GM12801 (cell line): ENCODE measurements around the gene CACNG5.

Experiments used
- TF ChIP-seq, protein P1 (sequence below): IDR thresholded peaks from one replicate; pipeline ENCODE4 v1.5.1; 2011; ENCODE audit warnings: control low read depth; ENCODE audit not compliant: insufficient read length; ENCODE audit errors: extremely low read depth

CACNG5 gene

DNA sequence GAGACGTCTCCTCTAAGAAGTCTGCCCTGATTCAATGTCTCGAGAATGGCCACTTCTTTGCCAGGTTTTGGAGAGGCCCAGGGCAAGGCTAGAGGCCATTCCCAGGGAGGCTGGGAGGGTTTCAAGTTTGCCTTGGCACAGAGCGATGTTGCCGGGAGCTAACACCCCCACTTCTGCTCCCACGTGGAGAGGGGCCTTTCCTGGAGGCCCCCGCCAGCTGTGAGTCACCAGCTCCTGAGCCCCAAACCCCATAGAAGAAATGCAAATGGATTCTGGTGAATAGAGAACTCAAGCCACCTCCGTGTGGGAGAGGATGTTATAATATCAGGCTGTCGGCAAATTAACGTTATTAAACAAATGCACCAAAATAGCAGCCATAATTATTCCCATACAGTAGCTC is 62.2 kb downstream of the CACNG5 start:
- TF ChIP-seq, protein P1, sequence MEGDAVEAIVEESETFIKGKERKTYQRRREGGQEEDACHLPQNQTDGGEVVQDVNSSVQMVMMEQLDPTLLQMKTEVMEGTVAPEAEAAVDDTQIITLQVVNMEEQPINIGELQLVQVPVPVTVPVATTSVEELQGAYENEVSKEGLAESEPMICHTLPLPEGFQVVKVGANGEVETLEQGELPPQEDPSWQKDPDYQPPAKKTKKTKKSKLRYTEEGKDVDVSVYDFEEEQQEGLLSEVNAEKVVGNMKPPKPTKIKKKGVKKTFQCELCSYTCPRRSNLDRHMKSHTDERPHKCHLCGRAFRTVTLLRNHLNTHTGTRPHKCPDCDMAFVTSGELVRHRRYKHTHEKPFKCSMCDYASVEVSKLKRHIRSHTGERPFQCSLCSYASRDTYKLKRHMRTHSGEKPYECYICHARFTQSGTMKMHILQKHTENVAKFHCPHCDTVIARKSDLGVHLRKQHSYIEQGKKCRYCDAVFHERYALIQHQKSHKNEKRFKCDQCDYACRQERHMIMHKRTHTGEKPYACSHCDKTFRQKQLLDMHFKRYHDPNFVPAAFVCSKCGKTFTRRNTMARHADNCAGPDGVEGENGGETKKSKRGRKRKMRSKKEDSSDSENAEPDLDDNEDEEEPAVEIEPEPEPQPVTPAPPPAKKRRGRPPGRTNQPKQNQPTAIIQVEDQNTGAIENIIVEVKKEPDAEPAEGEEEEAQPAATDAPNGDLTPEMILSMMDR: no peak

DNA sequence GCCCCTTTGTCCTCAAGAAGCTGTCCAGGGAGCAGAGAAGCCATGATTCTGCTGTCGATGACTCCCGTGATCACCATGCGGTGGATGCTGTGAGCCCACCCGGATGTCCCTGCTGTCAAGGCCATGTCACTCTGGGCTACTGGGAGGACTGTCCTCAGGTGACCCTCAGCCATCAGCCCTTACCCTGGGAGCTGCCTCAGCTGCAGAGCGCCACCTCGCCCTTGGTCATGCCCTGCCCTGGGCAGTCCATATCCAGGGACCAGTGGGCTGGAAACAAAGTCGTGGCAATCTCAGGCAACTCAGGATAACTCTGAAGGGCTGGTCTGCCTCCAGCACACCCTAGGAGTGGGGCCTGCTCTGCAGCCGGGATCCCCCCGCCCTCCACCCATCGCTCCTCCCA is 63.6 kb downstream of the CACNG5 start:
- TF ChIP-seq, protein P1: no peak

DNA sequence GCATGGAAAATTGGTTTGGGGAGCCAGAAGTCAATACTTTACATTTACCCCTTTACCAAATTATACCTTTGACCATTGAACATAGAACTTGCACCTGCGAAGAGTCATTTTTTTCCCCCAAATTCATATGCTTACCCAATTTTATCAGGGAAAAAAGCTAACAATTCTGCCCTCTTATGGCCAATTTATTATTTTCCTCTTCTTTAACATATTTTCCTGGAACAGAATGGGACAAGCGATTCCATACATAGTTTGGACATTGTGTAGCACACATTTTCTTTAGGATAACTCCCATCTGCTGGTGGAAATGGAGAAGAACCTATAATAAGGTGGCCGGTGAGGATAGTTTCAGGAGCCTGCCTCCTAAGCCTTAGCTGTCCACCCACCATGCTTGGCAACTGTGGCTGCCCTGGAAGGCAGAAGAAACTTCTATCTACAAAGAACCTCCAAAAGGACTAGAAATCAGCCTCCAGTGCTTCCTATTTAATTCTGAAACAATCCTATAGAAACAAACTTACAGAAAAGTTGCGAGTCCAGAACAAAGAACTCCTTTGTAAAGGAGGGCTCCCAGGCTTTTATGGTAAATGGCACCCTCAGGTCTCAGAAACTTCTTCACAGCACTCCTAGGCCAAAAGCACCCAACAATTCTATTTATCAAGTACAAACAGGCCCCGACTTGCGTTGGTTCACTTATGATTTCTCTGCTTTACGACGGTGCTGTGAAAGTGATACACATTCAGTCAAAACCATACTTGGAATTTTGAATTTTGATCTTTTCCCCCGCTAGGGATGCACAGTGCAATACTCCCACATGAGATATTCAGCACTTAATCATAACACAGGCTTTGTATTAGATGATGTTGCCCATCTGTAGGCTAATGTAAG is 65.5 kb downstream of the CACNG5 start:
- TF ChIP-seq, protein P1: no peak

DNA sequence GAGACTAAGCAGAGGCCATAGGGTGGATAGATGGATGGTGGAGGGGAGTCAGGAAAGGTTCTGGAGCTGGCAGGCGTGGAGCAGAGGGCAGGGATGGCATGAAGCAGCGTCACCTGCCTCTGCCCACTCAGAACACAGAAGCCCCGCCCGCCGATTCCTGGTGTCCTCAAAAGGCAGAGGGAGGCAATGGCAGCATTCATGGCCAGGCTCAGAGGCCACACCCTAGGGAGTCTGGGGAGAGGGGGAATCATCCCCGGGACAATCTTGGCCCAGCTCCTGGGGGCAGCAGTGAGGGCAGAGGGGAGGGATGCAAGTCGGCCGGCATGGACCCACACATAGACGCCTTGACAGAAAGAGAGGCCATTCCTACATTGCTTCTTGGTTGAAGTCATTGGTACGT is 68.9 kb downstream of the CACNG5 start:
- TF ChIP-seq, protein P1: no peak

DNA sequence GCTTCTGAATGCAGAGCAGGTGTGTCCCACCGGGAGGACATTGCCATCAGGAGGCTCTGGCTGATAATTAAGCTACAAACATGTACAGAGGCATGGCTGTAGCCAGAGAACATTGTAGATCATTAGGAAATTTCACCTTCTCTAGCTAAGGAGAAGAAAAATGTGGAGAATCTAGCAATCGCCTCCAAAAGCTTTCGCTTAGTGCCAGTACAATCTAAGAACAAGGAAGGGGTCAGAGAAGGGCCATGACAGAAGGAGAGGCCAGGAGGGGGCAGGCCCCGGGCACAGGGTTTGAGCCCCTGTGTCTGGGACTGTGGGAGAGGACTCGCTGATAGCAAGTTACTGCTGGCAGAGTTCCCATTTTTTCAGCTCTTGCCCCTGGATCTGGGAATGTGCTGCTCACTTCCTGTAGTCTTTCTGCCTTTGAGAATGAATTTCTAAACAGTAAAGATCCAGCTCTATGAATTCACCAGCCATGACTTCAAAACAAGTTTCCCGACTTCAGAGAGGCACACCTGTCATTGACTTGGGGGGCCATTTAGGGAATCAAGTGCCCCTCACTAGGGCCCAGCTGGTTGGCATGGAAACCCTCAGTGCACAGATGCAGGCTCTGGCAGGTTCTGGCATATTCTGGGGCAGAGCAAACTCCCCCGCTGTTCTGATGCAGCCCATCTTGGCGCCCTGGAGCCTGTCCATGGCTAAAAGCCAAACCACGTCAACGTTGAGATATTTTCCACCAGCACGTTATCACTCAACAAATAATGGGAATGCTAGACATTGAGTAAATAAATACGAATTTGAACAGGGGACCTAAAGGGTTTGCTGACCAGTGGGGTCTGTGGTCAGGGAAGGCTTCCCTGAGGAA is 70.1 kb downstream of the CACNG5 start:
- TF ChIP-seq, protein P1: no peak

DNA sequence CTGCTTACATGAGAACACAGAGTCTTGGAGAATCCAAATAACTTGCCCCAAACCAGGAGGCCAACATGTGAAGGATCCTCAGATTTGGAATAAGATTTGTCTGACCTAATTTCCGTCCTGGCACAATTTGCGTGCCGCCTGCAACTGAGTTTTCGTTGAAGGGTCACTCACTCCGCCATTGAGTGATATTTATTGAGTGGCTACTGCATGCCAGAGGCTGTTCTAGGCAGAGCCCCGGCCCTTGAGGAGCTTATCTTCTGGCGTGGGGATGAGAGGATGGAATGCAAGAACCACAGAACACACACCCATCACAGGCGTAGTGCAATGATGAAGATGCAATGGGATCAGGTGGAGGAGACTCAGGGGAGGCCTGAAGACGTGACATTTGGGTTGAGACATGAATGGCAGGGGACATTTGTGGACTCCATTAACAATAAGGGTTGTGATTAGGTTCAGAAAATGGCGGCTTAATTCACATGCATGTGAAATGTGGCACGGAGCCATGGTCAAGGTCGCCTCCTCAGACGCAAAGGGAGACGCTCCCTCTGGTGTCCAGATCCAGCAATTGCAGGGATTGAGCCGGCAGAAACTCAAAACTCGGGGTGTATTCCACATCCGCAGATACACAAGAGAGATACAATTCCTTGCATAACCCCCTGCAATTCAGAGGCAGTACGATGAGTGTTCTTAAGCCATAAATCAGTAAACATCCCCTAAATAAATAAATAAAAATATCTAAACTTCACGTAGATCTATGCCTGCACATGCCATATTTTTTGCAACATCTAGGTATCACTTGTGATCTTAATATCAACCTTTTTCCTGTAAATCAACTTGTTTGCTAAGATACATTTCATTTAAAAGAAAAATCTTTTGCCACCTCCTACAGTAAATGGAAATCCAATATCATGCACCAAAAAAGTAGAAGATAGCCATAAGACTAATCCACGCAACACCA is 71.7 kb downstream of the CACNG5 start:
- TF ChIP-seq, protein P1: no peak
